ENCODE results near the gene NUP85.
"Not testable (repeated sequence)": the region's sequence is repeated elsewhere in the genome, so short reads cannot be mapped to it uniquely, and the experiment has no call there.

Gene NUP85

GRCh38 chr17:75241143-75241430 is 35.6 kb downstream of the NUP85 start:
- no peak for DNase-seq (ENCODE audit: low spot score)

GRCh38 chr17:75241502-75241901 is 36.0 kb downstream of the NUP85 start:
- DNase-seq (ENCODE audit: low spot score): no peak

- no peak for DNase-seq (ENCODE audit: low spot score)
These were observed 36.5 kb downstream of the NUP85 start for GRCh38 chr17:75241996-75242460.

GRCh38 chr17:75242461-75243042 is 37.1 kb downstream of the NUP85 start:
- DNase-seq (ENCODE audit: low spot score): no peak

GRCh38 chr17:75244133-75244866 is 38.8 kb downstream of the NUP85 start:
- no peak for DNase-seq (ENCODE audit: low spot score)

- no peak for DNase-seq (ENCODE audit: low spot score)
These were observed 39.5 kb downstream of the NUP85 start for GRCh38 chr17:75245011-75245410.

GRCh38 chr17:75246404-75246803 is 40.9 kb downstream of the NUP85 start:
- DNase-seq (ENCODE audit: low spot score): no peak

GRCh38 chr17:75249564-75249963 is 44.1 kb downstream of the NUP85 start:
- DNase-seq (ENCODE audit: low spot score): no peak

GRCh38 chr17:75250009-75250471 is 44.6 kb downstream of the NUP85 start:
- no peak for DNase-seq (ENCODE audit: low spot score)

GRCh38 chr17:75252039-75252816 is 46.7 kb downstream of the NUP85 start:
- DNase-seq (ENCODE audit: low spot score): no peak

- DNase-seq (ENCODE audit: low spot score): not testable (repeated sequence)
These were observed 50.6 kb downstream of the NUP85 start for GRCh38 chr17:75255954-75256698.

GRCh38 chr17:75257228-75257627 is 51.7 kb downstream of the NUP85 start:
- not testable (repeated sequence) for DNase-seq (ENCODE audit: low spot score)

GRCh38 chr17:75260641-75261335 is 55.3 kb downstream of the NUP85 start:
- no peak for DNase-seq (ENCODE audit: low spot score)

GRCh38 chr17:75261336-75262111 is 56.0 kb downstream of the NUP85 start, which contains the start of the genes GGA3 and MRPS7:
TSS of gene GGA3 (minus strand) at chr17:75261606. CDS start at chr17:75261587, 19 bp downstream.
TSS of gene MRPS7 (plus strand) at chr17:75261879. CDS start at chr17:75261901, 22 bp downstream.
- peak; percentile 97 for DNase-seq (ENCODE audit: low spot score)

GRCh38 chr17:75262112-75262606 is 56.7 kb downstream of the NUP85 start:
- DNase-seq (ENCODE audit: low spot score): no peak

- no peak for DNase-seq (ENCODE audit: low spot score)
These were observed 57.6 kb downstream of the NUP85 start for GRCh38 chr17:75263055-75263454.

GRCh38 chr17:75265614-75266315 is 60.3 kb downstream of the NUP85 start:
- DNase-seq (ENCODE audit: low spot score): no peak

GRCh38 chr17:75266316-75267152 is 61.1 kb downstream of the NUP85 start:
- no peak for DNase-seq (ENCODE audit: low spot score)

GRCh38 chr17:75267153-75267410 is 61.6 kb downstream of the NUP85 start:
- DNase-seq (ENCODE audit: low spot score): no peak
